ENCODE data around the gene PPM1M.
A peak's percentile ranks its signal among the peaks of the same experiment; 100 is the strongest.

PPM1M gene

GRCh38 chr3:52218937-52219650, 26.5 kb upstream of the PPM1M start:
- ATAC-seq, result no peak
- TF ChIP-seq CSDC2 (CRISPR knock-in tag; IDR thresholded peaks at IDR 0.05) (no peak), RARB (CRISPR knock-in tag; IDR thresholded peaks at IDR 0.05) (no peak), TOX (CRISPR knock-in tag; IDR thresholded peaks at IDR 0.05; ENCODE audit: borderline replicate concordance) (no peak), POU6F1 (CRISPR knock-in tag; IDR thresholded peaks at IDR 0.05; ENCODE audit: borderline replicate concordance, low read depth) (no peak), ARNTL (CRISPR knock-in tag; IDR thresholded peaks at IDR 0.05; ENCODE audit: borderline replicate concordance, low read depth) (no peak), ZNF70 (CRISPR knock-in tag; IDR thresholded peaks at IDR 0.05) (no peak), ISL1 (CRISPR knock-in tag; IDR thresholded peaks at IDR 0.05) (no peak), BACH2 (CRISPR knock-in tag; IDR thresholded peaks at IDR 0.05; ENCODE audit: borderline replicate concordance) (no peak), ZC3H10 (CRISPR knock-in tag; IDR thresholded peaks at IDR 0.05) (no peak), SNAI2 (CRISPR knock-in tag; IDR thresholded peaks at IDR 0.05) (no peak), ESRRG (CRISPR knock-in tag; IDR thresholded peaks at IDR 0.05) (no peak), CREB5 (CRISPR knock-in tag; IDR thresholded peaks at IDR 0.05; ENCODE audit: low read depth) (no peak), ZFP3 (CRISPR knock-in tag; IDR thresholded peaks at IDR 0.05) (no peak), PATZ1 (CRISPR knock-in tag; IDR thresholded peaks at IDR 0.05; ENCODE audit: borderline replicate concordance) (no peak), ZNF565 (CRISPR knock-in tag; conservative IDR thresholded peaks at IDR 0.05; ENCODE audit: low read depth) (no peak), ZNF8 (CRISPR knock-in tag; IDR thresholded peaks at IDR 0.05) (no peak), OSR1 (CRISPR knock-in tag; IDR thresholded peaks at IDR 0.05) (no peak), PPARA (CRISPR knock-in tag; IDR thresholded peaks at IDR 0.05; ENCODE audit: borderline replicate concordance) (no peak), TCF4 (CRISPR knock-in tag; IDR thresholded peaks at IDR 0.05; ENCODE audit: borderline replicate concordance) (no peak), GLIS3 (CRISPR knock-in tag; IDR thresholded peaks at IDR 0.05) (no peak)

GRCh38 chr3:52220380-52221026, 25.1 kb upstream of the PPM1M start:
- ATAC-seq, result peak; percentile 81
- TF ChIP-seq TCF4 (CRISPR knock-in tag; IDR thresholded peaks at IDR 0.05; ENCODE audit: borderline replicate concordance) (no peak), ZNF70 (CRISPR knock-in tag; IDR thresholded peaks at IDR 0.05) (no peak), RARB (CRISPR knock-in tag; IDR thresholded peaks at IDR 0.05) (no peak), ZFP3 (CRISPR knock-in tag; IDR thresholded peaks at IDR 0.05) (no peak), SNAI2 (CRISPR knock-in tag; IDR thresholded peaks at IDR 0.05) (no peak), ZNF565 (CRISPR knock-in tag; conservative IDR thresholded peaks at IDR 0.05; ENCODE audit: low read depth) (no peak), GLIS3 (CRISPR knock-in tag; IDR thresholded peaks at IDR 0.05) (no peak), BACH2 (CRISPR knock-in tag; IDR thresholded peaks at IDR 0.05; ENCODE audit: borderline replicate concordance) (no peak), ZNF8 (CRISPR knock-in tag; IDR thresholded peaks at IDR 0.05) (no peak), CSRNP3 (CRISPR knock-in tag; IDR thresholded peaks at IDR 0.05) (no peak), ESRRG (CRISPR knock-in tag; IDR thresholded peaks at IDR 0.05) (no peak), ZC3H10 (CRISPR knock-in tag; IDR thresholded peaks at IDR 0.05) (no peak), OSR1 (CRISPR knock-in tag; IDR thresholded peaks at IDR 0.05) (no peak), PPARA (CRISPR knock-in tag; IDR thresholded peaks at IDR 0.05; ENCODE audit: borderline replicate concordance) (no peak), ARNTL (CRISPR knock-in tag; IDR thresholded peaks at IDR 0.05; ENCODE audit: borderline replicate concordance, low read depth) (no peak), CSDC2 (CRISPR knock-in tag; IDR thresholded peaks at IDR 0.05) (no peak), CREB5 (CRISPR knock-in tag; IDR thresholded peaks at IDR 0.05; ENCODE audit: low read depth) (no peak), PATZ1 (CRISPR knock-in tag; IDR thresholded peaks at IDR 0.05; ENCODE audit: borderline replicate concordance) (no peak), POU6F1 (CRISPR knock-in tag; IDR thresholded peaks at IDR 0.05; ENCODE audit: borderline replicate concordance, low read depth) (no peak), TSHZ2 (CRISPR knock-in tag; IDR thresholded peaks at IDR 0.05) (no peak)

Data from SK-N-SH treated with all-trans-retinoic acid at 6 μM for 48 hours (cell line).